Peyer's patch (tissue), 4 donors: ENCODE measurements around the gene SEPTIN10.

Experiments used
- CTCF ChIP-seq, 6 experiments: fragments of 450-650 bp in 4 of 6; fragments of 200-600 bp in 2 of 6; sonication (generic) in 1 of 6; IDR thresholded peaks; one replicate each; pipeline ENCODE4 v1.5.1; 2017 to 2019; ENCODE audit warnings: antibody characterized with exemption in 6 of 6, mild to moderate bottlenecking in 3 of 6, moderate library complexity in 1 of 6
- POLR2A ChIP-seq, 2 donors: fragments of 450-650 bp; IDR thresholded peaks; one replicate each; pipeline ENCODE4 v1.5.1; 2017; ENCODE audit warnings: antibody characterized with exemption in 2 of 2, mild to moderate bottlenecking in 2 of 2, moderate library complexity in 2 of 2

- no peak for TF ChIP-seq POLR2A (IDR thresholded peaks at IDR 0.05)
- no peak for TF ChIP-seq CTCF (IDR thresholded peaks at IDR 0.05)
Observed at GRCh38 chr2:109528811-109529501, 84.8 kb downstream of the SEPTIN10 start.
